NT2/D1 (cell line): Measurements from ENCODE around the gene CCDC3.

Source experiments
- YY1 ChIP-seq: IDR thresholded peaks from 2 replicates; pipeline ENCODE4 v1.6.1; 2011; ENCODE audit not compliant: insufficient read length, insufficient read depth
- ZNF274 ChIP-seq: IDR thresholded peaks from 2 replicates; pipeline ENCODE4 v1.6.1; 2011; ENCODE audit warnings: mild to moderate bottlenecking, low read depth, low read length

DNA sequence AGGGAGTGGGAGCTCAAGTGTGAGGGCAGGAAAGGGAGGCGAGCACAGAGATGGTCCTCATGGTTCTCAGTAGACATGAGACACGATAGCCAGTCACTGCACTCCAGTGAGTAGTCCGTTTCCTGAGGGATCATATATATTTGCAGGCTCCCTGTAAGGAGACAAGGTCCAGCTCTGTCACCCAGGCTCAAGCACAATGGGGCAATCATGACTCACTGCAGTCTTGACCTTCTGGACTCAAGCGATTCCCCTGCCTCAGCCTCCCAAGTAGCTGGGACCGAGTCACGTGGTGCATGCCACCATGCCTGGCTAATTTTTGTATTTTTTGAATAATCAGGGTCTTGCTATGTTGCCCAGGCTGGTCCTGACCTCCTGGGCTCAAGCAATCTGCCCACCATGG, 116.7 kb downstream of the CCDC3 start:
- TF ChIP-seq YY1 (no peak), ZNF274 (no peak)
